CD4-positive, CD25-positive, alpha-beta regulatory T cell (primary cell): Measurements from ENCODE around the gene LDB2. TPM values are rescaled to one million over a fixed set of nuclear protein-coding genes. Genes with fewer than 3 reads are reported as not detected.

ENCODE experiments used
- ATAC-seq, 2 donors: fragments of 150-1000 bp; cut with Tn5 transposase; one replicate each; pipeline ENCODE4 v1.10.0; 2021; ENCODE audit warnings: low read depth in 2 of 2, moderate number of reproducible peaks in 2 of 2, moderate library complexity in 1 of 2
- DNase-seq, 3 donors: peaks; one replicate each; pipeline versions ENCODE4 v3.0.0 to v3.0.0-alpha.2; 2012 to 2022; ENCODE audit warnings: mixed read lengths in 1 of 3
- H3K27ac ChIP-seq: one replicate; pipeline ENCODE4 v1.7.0; 2013; ENCODE audit warnings: mild to moderate bottlenecking, low read length; ENCODE audit not compliant: insufficient read depth, poor library complexity, severe bottlenecking
- H3K27me3 ChIP-seq: one replicate; pipeline ENCODE4 v1.7.0; 2013; ENCODE audit warnings: low read length; ENCODE audit not compliant: control insufficient read depth, insufficient read depth
- H3K36me3 ChIP-seq: one replicate; pipeline ENCODE4 v1.7.0; 2013; ENCODE audit warnings: mild to moderate bottlenecking, low read length, moderate library complexity; ENCODE audit not compliant: control insufficient read depth, insufficient read depth
- H3K4me1 ChIP-seq: 2 replicates; pipeline ENCODE4 v1.7.0; 2013; ENCODE audit warnings: mild to moderate bottlenecking, low read length; ENCODE audit not compliant: insufficient read depth, control insufficient read depth, poor library complexity, severe bottlenecking
- H3K4me3 ChIP-seq: one replicate; pipeline ENCODE4 v1.7.0; 2013; ENCODE audit warnings: low read depth, mild to moderate bottlenecking, low read length, moderate library complexity
- H3K9me3 ChIP-seq, 2 experiments: 1 replicate in 1 of 2; 2 replicates in 1 of 2; pipeline ENCODE4 v1.7.0; 2013; ENCODE audit warnings: low read length in 2 of 2, mild to moderate bottlenecking in 1 of 2, moderate library complexity in 1 of 2; ENCODE audit not compliant: control insufficient read depth in 2 of 2
- H3K27ac Mint-ChIP-seq, 3 donors: one replicate each; pipeline ENCODE4 v1.8.0; 2020 to 2022; ENCODE audit warnings: mild to moderate bottlenecking in 3 of 3, mixed read lengths in 3 of 3, moderate library complexity in 2 of 3
- H3K27me3 Mint-ChIP-seq: one replicate; pipeline ENCODE4 v1.8.0; 2022; ENCODE audit warnings: mild to moderate bottlenecking, mixed read lengths
- H3K36me3 Mint-ChIP-seq: one replicate; pipeline ENCODE4 v1.8.0; 2020; ENCODE audit warnings: mixed read lengths
- H3K4me1 Mint-ChIP-seq, 4 donors: one replicate each; pipeline ENCODE4 v1.8.0; 2020 to 2022; ENCODE audit warnings: mixed read lengths in 4 of 4, mild to moderate bottlenecking in 1 of 4
- H3K4me3 Mint-ChIP-seq, 4 donors: one replicate each; pipeline ENCODE4 v1.8.0; 2020 to 2022; ENCODE audit warnings: mild to moderate bottlenecking in 4 of 4, mixed read lengths in 4 of 4, moderate library complexity in 3 of 4
- H3K9me3 Mint-ChIP-seq, 7 donors: one replicate each; pipeline ENCODE4 v1.8.0; 2020 to 2022; ENCODE audit warnings: mixed read lengths in 7 of 7, mild to moderate bottlenecking in 3 of 7, moderate library complexity in 2 of 7
- polyA plus RNA-seq, 4 donors: library from polyadenylated mRNA; unstranded; fragments of 300-500 nt; fragmentation: Illumina TruSeq; gene quantifications; one replicate each; pipeline ENCODE4 v1.2.3, GENCODE V29; 2021
- total RNA-seq: library from RNA; stranded (reverse); gene quantifications from one replicate; pipeline ENCODE4 v1.2.3, GENCODE V29; 2022

The LDB2 gene
- total and polyA plus RNA-seq, 5 donors from 2014 or later, result not detected

DNA sequence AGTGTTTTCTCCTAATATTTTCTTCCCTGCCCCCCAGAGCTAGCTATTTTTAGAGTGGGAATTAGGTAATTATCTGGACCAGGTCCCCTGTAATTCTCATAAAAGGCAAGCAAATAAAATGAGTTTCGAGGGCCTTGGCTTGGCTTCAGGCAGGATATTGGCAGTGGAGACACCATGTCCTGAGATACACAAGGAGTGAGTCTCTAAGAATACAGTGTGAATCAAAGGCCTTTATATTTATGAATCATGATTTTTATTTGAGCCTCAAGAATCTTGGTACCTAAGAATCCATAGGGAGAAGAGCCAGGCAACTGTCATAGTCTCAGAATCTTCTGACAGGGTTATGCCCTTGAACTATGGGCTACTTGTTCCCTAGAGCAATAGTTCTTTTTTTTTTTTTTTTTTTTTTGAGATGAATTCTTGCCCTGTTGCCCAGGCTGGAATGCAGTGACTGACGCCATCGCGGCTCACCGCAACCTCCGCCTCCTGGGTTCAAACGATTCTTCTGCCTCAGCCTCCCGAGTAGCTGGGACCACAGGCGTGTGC, 205.4 kb downstream of the LDB2 start:
- Mint-ChIP-seq H3K27ac (no peak overlapping the region), H3K9me3 (peaks cover 0 to 4% (median 0%) of the 10 kb centered on the region in 7 donors), H3K4me1 (no peaks in the 10 kb centered on the region), H3K36me3 (no peaks in the 10 kb centered on the region), H3K27me3 (peaks cover 4% of the 10 kb centered on the region), H3K4me3 (no peak overlapping the region)
- no peaks in the 10 kb centered on the region for H3K9me3 ChIP-seq
- H3K27me3 ChIP-seq, result no peaks in the 10 kb centered on the region
- no peak overlapping the region for H3K4me3 ChIP-seq
- no peaks in the 10 kb centered on the region for H3K4me1 ChIP-seq
- no peak for ATAC-seq
- no peak overlapping the region for H3K27ac ChIP-seq
- no peaks in the 10 kb centered on the region for H3K36me3 ChIP-seq
- no peak for DNase-seq

DNA sequence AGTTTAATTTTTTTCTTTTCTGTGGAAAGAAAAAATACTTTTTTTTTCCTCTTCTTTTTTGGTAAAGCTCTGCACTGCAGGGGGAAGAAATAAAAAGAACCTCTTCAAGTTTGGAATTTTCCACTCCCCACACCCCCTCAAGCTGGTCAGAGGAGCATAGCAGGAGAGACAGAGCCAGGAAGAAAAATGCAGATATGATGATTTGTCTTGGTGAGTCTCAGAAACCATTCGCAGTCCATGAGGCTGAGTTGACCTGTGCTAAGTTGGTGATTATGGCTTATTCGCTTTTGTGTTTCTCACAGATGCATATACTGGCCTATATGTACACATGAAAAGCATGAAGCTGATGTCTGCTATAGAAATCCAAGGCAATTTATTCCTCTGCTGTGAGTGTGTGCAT, 205.9 kb downstream of the LDB2 start:
- H3K27me3 ChIP-seq, result no peaks in the 10 kb centered on the region
- H3K9me3 ChIP-seq, result no peaks in the 10 kb centered on the region
- Mint-ChIP-seq H3K9me3 (peaks cover 0 to 4% (median 0%) of the 10 kb centered on the region in 7 donors), H3K36me3 (no peaks in the 10 kb centered on the region), H3K4me1 (no peaks in the 10 kb centered on the region), H3K27ac (no peak overlapping the region), H3K27me3 (peaks cover 4% of the 10 kb centered on the region), H3K4me3 (no peak overlapping the region)
- H3K36me3 ChIP-seq, result no peaks in the 10 kb centered on the region
- no peak overlapping the region for H3K4me3 ChIP-seq
- no peak overlapping the region for H3K27ac ChIP-seq
- no peak for DNase-seq
- H3K4me1 ChIP-seq, result no peaks in the 10 kb centered on the region
- ATAC-seq, result no peak

DNA sequence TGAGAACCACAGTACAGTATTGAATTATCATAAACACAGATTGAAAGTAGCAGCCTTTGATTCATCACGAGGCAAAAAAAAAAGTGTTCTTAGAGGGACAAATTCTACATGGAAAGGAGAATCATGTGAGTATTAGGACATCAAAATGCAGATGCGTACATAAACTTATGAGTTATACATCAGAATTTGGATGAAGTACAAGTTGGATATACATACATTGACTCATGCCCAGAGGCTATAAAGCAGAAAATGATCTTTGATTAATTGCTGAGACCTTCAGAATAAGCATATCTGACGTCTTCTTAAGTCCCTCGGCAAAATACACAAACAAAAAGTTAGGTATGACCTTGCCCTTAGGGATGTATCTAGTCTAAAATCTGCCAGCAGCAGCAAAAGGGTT, 206.4 kb downstream of the LDB2 start:
- H3K4me3 ChIP-seq, result no peak overlapping the region
- H3K27me3 ChIP-seq, result no peaks in the 10 kb centered on the region
- H3K4me1 ChIP-seq, result no peaks in the 10 kb centered on the region
- peaks cover 0 to 4% (median 0%) of the 10 kb centered on the region in 7 donors for H3K9me3 Mint-ChIP-seq
- no peak overlapping the region for H3K27ac ChIP-seq
- no peaks in the 10 kb centered on the region for H3K9me3 ChIP-seq
- no peaks in the 10 kb centered on the region for H3K36me3 Mint-ChIP-seq
- DNase-seq, result no peak
- H3K4me1 Mint-ChIP-seq, result no peaks in the 10 kb centered on the region
- no peak overlapping the region for H3K27ac Mint-ChIP-seq
- peaks cover 4% of the 10 kb centered on the region for H3K27me3 Mint-ChIP-seq
- H3K36me3 ChIP-seq, result no peaks in the 10 kb centered on the region
- no peak overlapping the region for H3K4me3 Mint-ChIP-seq
- ATAC-seq, result no peak

DNA sequence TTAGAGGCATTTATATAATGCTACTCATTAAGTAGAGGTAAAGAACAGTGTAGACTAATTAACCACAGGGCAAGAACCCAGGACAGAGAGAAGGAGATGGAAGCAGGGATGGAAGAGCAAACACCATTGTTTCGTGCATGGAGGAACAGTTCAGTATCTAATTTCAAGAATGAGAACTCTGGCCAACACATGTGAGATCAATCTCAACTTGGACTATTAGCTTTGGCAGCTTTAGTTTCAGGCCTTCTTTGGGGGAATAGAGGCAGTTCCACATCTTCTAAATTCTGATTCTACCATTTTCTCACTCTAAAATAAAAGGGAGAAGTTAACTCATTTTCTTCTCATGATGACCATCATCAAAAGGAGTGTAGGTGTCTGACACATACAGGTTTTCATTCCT, 207.0 kb downstream of the LDB2 start:
- Mint-ChIP-seq H3K27ac (no peak overlapping the region), H3K4me1 (no peaks in the 10 kb centered on the region), H3K36me3 (no peaks in the 10 kb centered on the region), H3K9me3 (peaks cover 0 to 4% (median 0%) of the 10 kb centered on the region in 7 donors), H3K4me3 (no peak overlapping the region), H3K27me3 (peaks cover 4% of the 10 kb centered on the region)
- Histone ChIP-seq H3K9me3 (no peaks in the 10 kb centered on the region), H3K27me3 (no peaks in the 10 kb centered on the region), H3K4me3 (no peak overlapping the region), H3K27ac (no peak overlapping the region), H3K36me3 (no peaks in the 10 kb centered on the region), H3K4me1 (no peaks in the 10 kb centered on the region)
- DNase-seq, result no peak
- ATAC-seq, result no peak

DNA sequence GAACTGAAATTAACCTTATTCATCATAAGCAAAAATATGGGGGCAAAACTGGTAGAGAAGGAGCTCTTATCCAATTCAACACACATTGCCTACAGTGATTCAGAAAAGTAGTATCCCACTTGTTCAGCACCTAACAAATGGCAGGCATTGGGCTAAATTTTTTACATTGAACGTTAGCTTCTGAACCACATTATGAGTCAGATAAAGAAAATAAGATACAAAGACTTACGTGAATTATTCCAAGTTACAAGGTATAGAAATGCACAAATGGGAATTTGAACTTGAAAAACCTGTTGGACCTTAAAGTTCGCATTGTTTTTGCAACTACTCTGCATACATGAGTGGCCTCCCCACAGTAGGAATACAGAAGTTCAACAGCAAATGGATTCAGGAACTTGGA, 210.6 kb downstream of the LDB2 start:
- Histone ChIP-seq H3K4me1 (no peaks in the 10 kb centered on the region), H3K9me3 (no peaks in the 10 kb centered on the region), H3K4me3 (no peak overlapping the region), H3K27ac (no peak overlapping the region), H3K36me3 (no peaks in the 10 kb centered on the region), H3K27me3 (no peaks in the 10 kb centered on the region)
- Mint-ChIP-seq H3K4me1 (no peaks in the 10 kb centered on the region), H3K27me3 (no peaks in the 10 kb centered on the region), H3K27ac (no peak overlapping the region), H3K36me3 (no peaks in the 10 kb centered on the region), H3K4me3 (no peak overlapping the region), H3K9me3 (peaks cover 0 to 5% (median 0%) of the 10 kb centered on the region in 7 donors)
- ATAC-seq (no peak), DNase-seq (no peak)

DNA sequence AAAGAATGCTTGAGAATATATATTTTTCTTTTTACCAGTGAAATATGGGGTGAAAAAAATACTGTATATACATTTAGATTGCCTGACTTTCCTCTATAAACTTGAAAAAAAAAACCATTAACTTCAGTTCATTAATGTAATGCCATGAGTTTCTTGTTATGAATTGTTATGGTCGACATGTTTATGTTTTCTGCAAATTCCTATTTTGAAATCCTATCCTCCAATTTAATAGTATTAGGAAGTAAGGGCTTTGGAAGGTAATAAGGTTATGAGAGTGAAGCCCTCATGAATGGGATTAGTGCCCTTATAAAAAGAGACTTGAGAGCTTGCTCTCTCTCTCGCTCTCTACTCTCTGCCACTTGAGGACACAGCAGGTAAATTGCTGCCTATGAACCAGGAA, 211.4 kb downstream of the LDB2 start:
- ATAC-seq (no peak), DNase-seq (no peak)
- Mint-ChIP-seq H3K36me3 (no peaks in the 10 kb centered on the region), H3K9me3 (peaks cover 0 to 5% (median 0%) of the 10 kb centered on the region in 7 donors), H3K4me3 (no peak overlapping the region), H3K4me1 (no peaks in the 10 kb centered on the region), H3K27ac (no peak overlapping the region), H3K27me3 (no peaks in the 10 kb centered on the region)
- H3K27ac ChIP-seq, result no peak overlapping the region
- no peak overlapping the region for H3K4me3 ChIP-seq
- no peaks in the 10 kb centered on the region for H3K4me1 ChIP-seq
- H3K36me3 ChIP-seq, result no peaks in the 10 kb centered on the region
- no peaks in the 10 kb centered on the region for H3K9me3 ChIP-seq
- H3K27me3 ChIP-seq, result no peaks in the 10 kb centered on the region

DNA sequence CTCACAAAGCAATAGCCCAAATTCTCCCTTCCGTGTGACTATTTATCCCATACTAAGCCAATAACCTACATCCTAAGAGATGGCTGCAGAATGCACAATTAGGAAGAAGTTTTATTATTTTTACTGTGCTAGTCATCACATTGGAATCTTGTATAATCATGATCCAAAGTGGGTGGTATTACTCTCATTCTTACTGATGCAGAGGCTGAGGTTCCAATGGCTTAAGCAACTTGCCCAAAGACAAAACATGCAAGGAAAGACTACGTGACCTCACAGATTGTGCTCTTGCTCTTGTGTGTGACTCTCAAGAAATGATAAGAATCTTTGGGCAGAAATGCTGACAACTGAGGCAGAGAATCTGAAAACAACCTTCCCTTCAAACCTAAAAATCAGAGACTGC, 212.2 kb downstream of the LDB2 start:
- DNase-seq, result no peak
- H3K4me3 Mint-ChIP-seq, result no peak overlapping the region
- no peaks in the 10 kb centered on the region for H3K9me3 ChIP-seq
- H3K27ac ChIP-seq, result no peak overlapping the region
- H3K36me3 Mint-ChIP-seq, result no peaks in the 10 kb centered on the region
- no peak overlapping the region for H3K4me3 ChIP-seq
- no peaks in the 10 kb centered on the region for H3K4me1 Mint-ChIP-seq
- no peak for ATAC-seq
- H3K27me3 ChIP-seq, result no peaks in the 10 kb centered on the region
- H3K27me3 Mint-ChIP-seq, result no peaks in the 10 kb centered on the region
- H3K27ac Mint-ChIP-seq, result no peak overlapping the region
- H3K36me3 ChIP-seq, result no peaks in the 10 kb centered on the region
- H3K9me3 Mint-ChIP-seq, result peaks cover 0 to 5% (median 0%) of the 10 kb centered on the region in 7 donors
- no peaks in the 10 kb centered on the region for H3K4me1 ChIP-seq

DNA sequence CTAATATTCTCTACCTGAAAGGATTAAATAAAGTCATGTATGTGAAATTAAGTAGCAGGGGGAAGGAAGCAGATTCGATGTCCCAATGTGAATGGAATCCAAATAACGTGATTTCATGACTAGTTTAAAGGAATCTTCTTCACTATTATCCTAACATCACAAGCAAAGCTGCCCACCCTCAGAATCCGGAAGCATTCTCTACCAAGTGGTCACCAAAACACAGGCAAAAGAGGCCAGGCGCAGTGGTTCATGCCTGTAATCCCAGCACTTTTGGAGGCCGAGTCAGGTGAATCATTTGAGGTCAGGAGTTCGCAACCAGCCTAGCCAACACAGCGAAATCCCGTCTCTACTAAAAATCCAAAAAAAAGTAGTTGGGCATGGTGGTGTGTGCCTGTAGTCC, 212.9 kb downstream of the LDB2 start:
- H3K36me3 ChIP-seq, result no peaks in the 10 kb centered on the region
- no peak overlapping the region for H3K4me3 Mint-ChIP-seq
- H3K4me3 ChIP-seq, result no peak overlapping the region
- H3K27me3 Mint-ChIP-seq, result no peaks in the 10 kb centered on the region
- H3K27me3 ChIP-seq, result no peaks in the 10 kb centered on the region
- H3K27ac ChIP-seq, result no peak overlapping the region
- no peak for DNase-seq
- H3K9me3 ChIP-seq, result no peaks in the 10 kb centered on the region
- peaks cover 0 to 5% (median 0%) of the 10 kb centered on the region in 7 donors for H3K9me3 Mint-ChIP-seq
- H3K36me3 Mint-ChIP-seq, result no peaks in the 10 kb centered on the region
- no peak overlapping the region for H3K27ac Mint-ChIP-seq
- no peak for ATAC-seq
- H3K4me1 Mint-ChIP-seq, result no peaks in the 10 kb centered on the region
- H3K4me1 ChIP-seq, result no peaks in the 10 kb centered on the region
